ENCODE data around the gene LHPP.

DNA sequence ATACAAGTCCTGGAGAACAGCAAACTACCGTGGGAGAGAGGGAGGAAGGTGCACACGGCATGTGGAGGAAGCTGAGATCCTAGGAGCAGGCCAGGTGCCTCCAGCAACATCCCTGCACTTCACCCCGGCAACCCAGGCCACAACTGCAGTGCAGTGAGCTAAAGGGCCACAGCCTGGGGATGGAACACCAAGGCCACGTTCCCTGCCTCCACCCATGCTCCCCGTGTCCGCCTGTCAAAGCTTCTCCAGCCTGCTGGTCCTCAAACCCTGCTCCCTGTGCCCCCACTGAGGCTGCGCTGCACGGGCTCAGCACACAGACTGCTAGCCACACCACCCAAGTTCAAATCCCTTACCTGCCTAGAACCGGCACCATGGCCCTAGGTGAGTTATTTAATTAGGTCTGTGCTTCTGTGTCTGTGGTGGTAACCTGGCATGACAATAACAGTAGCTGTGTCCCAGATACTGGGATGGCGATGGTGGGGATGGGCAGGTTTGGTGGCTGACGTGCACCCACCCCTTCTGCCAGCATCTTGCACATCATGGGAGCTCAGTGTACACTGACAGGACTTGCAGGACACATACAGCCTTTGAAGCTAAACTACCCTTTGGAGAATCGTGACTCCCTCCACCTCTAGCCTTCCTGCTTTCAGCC is 197.1 kb downstream of the LHPP start:
- TF ChIP-seq, protein P1, sequence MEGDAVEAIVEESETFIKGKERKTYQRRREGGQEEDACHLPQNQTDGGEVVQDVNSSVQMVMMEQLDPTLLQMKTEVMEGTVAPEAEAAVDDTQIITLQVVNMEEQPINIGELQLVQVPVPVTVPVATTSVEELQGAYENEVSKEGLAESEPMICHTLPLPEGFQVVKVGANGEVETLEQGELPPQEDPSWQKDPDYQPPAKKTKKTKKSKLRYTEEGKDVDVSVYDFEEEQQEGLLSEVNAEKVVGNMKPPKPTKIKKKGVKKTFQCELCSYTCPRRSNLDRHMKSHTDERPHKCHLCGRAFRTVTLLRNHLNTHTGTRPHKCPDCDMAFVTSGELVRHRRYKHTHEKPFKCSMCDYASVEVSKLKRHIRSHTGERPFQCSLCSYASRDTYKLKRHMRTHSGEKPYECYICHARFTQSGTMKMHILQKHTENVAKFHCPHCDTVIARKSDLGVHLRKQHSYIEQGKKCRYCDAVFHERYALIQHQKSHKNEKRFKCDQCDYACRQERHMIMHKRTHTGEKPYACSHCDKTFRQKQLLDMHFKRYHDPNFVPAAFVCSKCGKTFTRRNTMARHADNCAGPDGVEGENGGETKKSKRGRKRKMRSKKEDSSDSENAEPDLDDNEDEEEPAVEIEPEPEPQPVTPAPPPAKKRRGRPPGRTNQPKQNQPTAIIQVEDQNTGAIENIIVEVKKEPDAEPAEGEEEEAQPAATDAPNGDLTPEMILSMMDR (IDR thresholded peaks at IDR 0.05; ENCODE audit: low read length): no peak
- no peak for TF ChIP-seq EZH2 (IDR thresholded peaks at IDR 0.05; ENCODE audit: borderline replicate concordance, low read length)
